Endothelial cell of hepatic sinusoid (primary cell): Measurements from ENCODE around the gene RPAP2.
"Not testable (repeated sequence)": the region's sequence is repeated elsewhere in the genome, so short reads cannot be mapped to it uniquely, and the experiment has no call there.

Experiments used
- in situ Hi-C: cut with HindIII; loops from 2 replicates; pipeline ENCODE4 v1.10.0; 2017; ENCODE audit warnings: low sequenced_read_pairs

RPAP2 gene

DNA sequence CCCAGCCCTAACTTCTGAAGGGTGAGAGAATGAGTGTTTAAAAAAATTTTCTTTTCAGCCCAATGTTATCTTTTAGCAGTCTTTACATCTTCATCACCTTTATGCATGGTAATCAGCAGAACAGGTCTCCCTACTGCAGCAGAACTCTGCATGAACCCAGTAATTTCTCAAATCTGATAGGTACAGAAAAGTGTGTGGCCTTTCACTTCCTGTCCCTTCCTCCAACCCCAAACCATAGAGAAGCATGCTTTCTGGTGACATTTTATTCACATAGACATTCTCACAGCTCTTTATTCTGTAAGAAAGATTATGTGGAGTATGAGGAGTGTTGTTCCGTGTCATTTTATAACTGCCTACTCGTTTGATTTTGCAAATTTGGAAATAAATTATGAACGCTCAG, 68.6 kb downstream of the RPAP2 start:
- in situ Hi-C loops: no loop called here

- in situ Hi-C loops: no loop called here
Observed at GRCh38 chr1:92372164-92372563, 73.3 kb downstream of the RPAP2 start.

DNA sequence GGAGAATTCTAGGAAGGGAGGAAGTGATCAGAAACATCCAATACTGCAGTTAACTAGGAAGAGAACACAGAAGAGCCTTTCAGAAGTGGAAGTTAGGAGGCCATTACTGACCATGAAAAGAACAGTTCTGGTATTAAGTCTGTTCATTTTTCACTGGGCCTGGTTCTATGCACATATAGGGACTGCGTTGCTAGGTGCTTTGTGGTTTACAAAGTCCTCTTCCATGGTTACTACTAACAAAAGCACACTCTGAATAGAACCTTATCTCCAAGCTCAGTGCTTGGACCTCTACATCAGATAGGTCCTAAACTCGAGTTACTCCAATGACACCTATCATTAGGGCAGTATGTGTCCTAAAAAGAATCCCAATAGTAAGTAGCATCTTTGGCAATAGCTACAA, 75.4 kb downstream of the RPAP2 start:
- in situ Hi-C loops: no loop called here

DNA sequence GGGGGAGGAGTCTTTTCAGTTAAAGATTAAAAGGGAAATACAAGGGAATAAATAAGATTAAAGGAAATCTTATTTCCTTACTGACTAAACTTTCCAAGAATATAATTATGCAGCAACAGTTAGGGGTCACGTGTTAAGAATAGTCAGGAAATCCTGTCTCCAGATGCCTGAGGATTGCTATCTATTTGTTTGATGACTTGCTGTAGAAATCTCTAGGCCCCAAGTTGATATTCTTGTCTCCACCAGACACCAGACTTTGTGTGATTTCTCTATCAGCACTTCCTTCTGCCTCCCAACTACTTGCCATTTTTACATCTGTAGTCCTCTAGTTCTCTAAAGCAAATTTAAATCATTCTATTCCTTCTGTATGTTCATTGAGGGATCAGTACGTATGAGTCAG, 77.5 kb downstream of the RPAP2 start:
- in situ Hi-C loops: no loop called here

- in situ Hi-C loops: not testable (repeated sequence)
Observed at GRCh38 chr1:92377991-92378390, 79.1 kb downstream of the RPAP2 start.

DNA sequence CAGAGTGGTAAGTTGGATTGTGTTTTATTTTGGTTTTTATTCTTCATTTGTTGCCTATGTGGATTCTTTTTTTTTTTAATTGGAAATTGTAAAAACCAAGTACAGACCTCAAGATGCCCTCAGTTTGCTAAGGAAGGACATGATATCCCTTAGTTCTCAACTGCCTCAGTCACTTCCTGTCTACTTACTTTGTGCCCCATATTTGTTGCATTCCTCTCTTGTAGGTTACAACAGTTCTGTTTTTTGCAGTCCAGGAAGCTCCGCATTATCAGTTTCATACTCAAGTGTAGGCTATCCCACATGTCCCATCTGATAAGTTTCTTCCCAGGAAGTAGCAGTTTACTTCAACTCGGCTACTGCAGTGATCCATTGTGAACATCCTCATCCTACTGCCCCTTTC, 82.0 kb downstream of the RPAP2 start:
- in situ Hi-C loops: no loop called here

DNA sequence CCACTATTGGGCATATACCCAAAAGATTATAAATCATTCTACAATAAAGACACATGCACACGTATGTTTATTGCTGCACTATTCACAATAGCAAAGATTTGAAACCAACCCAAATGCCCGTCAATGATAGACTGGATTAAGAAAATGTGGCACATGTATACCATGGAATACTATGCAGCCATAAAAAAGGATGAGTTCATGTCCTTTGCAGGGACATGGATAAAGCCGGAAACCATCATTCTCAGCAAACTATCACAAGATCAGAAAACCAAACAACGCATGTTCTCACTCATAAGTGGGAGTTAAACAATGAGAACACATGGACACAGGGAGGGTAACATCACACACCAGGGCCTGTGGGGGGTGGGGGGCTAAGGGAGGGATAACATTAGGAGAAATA, 95.1 kb downstream of the RPAP2 start:
- in situ Hi-C loops: not testable (repeated sequence)

DNA sequence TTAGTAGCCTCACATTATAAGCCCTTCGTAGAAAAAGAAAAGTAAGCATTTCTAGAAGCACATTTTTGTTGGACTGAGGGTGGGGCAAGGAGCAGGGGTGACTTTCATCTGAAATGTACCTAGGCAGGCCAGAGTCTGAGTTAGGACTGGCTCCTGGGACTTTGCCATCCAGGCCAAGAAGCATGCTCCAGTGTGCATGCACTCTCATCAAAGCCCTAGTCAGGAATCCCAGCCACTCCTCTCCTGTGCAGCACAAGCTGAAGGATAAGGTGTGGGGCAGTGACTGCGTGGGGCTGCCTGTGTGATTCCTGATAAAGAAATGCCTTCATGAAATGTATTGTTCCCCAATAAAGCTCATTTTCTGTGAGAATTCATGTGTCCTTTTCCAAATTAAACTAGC, 99.7 kb downstream of the RPAP2 start:
- in situ Hi-C loops: no loop called here

DNA sequence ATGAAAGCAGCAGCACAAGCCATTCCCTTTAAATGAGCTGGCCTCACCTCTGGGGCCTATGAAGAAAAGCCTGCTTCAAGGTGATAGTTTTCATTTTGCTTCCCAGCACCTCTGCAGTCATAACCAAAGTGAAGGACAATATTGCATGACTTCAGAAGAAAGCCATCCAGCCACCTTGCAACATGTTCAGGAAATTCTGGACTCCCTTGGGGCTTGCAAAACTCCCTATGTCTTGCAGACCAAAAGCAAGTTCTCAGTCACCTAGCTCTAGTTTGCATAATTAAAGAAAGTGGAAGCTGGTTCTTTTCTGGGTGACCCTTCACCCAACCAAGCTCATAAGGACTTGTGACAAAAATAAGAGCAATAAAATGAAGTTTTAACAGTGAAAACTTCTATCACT, 100.2 kb downstream of the RPAP2 start:
- in situ Hi-C loops: no loop called here

- in situ Hi-C loops: no loop called here
Observed at GRCh38 chr1:92404661-92405060, 105.8 kb downstream of the RPAP2 start.

DNA sequence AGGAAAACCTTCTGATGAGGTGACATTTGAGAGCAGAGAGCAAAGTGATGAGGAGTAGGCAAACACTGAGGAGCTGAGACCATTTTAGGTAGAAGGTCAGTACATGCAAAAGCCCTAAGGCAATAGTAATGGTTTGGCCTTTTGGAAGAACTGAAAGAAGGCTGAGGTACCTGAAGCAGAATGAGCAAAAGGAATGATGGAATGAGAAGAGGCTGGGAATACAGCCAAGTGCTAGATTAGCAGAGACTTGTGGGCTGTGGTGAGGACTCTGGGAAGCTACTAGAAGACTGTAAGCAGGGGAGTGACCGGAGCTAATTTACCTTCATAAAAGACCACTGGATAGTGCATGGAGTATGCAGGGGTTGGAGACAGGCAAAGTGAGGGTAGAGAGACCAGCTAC, 110.0 kb downstream of the RPAP2 start:
- in situ Hi-C loops: no loop called here

DNA sequence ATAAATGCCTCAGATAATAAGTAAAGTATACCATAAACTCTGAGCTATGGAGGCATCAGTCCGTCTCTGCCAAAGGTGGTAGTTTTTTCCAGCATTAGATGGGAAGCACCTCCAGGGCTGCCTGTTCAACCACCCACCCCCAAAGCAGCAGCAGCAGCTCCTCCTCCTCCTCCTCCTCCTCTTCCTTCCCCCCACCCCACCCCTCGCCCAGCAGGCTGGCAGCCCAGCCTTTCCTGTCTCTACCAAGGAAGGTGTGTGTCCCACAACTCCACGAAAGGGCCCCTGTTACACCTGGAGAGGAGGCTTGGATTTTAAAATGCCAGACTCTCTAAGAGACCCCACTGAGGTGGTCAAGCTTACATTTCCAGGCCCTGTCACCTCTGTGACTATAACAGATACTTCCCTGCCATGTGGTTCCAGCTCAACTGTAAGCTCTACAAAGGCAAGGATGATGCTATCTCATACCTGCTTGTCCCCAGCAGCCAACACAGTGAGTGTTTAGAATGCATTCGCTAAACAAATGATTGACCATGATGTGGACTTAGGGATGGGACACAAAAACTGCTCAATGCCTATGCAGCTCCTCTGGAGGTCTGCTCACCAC, 111.2 kb downstream of the RPAP2 start:
- in situ Hi-C loops: no loop called here

DNA sequence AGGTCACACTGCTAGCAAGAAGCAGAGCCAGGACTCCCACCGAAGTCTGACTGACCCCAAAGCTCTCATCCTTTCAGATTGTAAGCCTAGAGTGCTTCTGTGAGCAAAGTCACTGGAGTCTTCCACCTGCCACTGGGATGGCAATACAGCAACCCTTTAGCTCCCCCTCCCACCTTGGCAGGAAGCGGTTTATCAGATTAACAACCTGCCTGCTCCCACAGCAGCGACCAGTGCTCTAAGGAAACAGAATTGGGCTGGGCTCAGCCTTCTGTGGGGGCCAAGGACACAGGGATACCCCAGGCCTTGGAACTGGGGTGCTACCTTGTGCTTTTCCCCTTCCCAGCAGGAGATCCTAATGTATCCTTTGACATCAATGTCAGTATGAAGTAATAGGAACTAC, 111.8 kb downstream of the RPAP2 start:
- in situ Hi-C loops: no loop called here

- in situ Hi-C loops: no loop called here
Observed at GRCh38 chr1:92411511-92411910, 112.7 kb downstream of the RPAP2 start.

GRCh38 chr1:92419642-92420041, 120.8 kb downstream of the RPAP2 start:
- in situ Hi-C loops: loop anchor here (5.0 kb wide), 1 partner anchor 67 kb away; no protein-coding TSS in a partner anchor

DNA sequence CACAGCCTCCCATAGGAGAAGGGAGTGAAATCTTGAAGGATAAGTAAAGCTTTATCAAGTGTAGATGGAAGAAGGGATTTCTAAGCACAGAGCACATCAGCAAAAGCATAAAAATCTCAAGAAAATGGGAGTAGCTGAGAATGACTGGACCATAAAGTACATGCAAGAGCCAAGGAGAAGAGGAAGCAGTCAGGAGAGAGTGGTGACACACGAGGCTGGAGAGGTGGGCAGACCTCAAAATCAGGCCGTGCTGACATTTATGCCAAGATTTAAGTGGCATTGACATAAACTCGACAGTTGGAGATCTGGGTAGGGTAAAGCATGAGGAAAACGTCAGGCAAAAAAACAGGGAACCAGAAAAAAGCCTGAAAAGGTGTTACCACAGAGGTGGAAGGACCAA, 125.5 kb downstream of the RPAP2 start:
- in situ Hi-C loops: loop anchor here (5.0 kb wide), 1 partner anchor 72 kb away; no protein-coding TSS in a partner anchor

DNA sequence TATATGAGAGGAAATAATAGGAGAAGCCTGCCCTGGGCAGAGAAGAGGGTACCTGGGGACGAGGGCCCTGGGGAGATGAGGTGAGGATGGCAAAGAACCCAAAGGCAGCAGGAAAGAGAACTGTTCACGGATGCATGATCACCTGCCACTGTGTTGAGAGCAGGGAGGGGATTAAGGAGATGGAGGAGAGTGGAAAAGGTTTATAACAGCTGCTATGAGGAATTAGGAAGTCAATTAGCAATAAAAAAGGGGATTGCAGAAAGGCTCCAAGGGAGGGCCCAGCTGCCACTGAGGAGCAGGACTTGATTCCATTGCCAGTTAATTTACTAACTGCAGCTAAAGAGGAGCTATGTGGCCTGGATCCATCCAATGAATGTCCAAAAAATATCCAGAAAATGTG, 126.8 kb downstream of the RPAP2 start:
- in situ Hi-C loops: no loop called here

DNA sequence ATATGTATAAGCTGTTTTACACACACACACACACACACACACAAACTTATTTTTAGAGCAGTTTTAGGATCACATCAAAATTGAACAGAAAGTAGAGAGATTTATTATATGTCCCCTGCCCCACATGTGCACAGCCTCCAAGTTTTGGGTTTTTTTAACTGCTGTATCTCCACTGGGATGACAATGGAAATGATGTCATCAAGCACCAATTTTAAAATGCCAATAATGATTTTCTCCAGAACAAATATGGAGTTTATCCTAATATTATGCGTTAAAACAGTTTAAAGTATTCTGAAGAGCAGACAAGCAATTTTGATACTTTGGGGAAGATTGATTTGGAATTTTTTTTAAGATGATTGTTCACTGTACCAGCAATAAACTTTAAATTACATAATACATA, 131.2 kb downstream of the RPAP2 start:
- in situ Hi-C loops: no loop called here

DNA sequence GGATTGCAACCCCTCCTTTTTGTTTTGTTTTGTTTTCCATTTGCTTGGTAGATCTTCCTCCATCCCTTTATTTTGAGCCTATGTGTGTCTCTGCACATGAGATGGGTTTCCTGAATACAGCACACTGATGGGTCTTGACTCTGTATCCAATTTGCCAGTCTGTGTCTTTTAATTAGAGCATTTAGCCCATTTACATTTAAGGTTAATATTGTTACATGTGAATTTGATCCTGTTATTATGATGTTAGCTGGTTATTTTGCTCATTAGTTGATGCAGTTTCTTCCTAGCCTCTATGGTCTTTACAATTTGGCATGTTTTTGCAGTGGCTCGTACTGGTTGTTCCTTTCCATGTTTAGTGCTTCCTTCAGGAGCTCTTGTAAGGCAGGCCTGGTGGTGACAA, 135.7 kb downstream of the RPAP2 start:
- in situ Hi-C loops: not testable (repeated sequence)

DNA sequence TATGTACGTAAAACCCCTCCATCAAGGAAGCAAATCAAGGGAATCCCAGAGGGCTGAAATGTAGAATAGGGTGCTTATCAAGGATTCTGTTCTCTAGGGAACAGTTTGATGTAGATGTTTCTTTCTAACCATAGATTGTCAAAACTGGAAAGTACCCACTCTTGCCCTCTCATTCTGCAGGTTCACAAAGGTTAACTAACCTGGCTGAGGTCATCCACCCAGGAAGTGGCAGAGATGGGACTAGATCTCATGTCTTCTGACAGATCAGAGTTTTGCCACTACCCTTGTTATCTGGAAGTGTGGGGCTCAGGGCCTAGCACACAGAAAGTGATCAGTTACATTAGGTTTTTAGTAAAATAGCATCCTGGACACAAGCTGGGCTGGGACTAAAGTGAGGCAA, 140.4 kb downstream of the RPAP2 start:
- in situ Hi-C loops: no loop called here

DNA sequence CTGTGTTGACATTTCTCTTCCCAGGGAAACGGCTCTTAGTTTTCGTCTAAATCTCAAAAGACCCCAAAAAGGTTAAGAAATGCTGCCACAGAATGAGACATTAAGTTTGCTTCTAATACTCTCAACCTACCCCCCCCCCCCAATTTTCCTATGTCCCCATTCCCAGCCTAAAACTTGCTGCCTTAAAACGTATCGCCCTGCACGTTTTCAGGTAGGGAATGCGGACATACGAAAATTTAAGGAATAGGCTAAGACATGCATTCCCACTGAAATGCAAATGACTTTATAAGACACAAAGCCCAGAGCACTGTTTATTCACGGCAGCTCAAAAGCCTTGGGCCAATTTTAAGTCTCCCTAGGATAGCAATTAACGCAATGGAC, 142.4 kb downstream of the RPAP2 start:
- in situ Hi-C loops: no loop called here

GRCh38 chr1:92441697-92442342, 143.0 kb downstream of the RPAP2 start:
- in situ Hi-C loops: no loop called here

DNA sequence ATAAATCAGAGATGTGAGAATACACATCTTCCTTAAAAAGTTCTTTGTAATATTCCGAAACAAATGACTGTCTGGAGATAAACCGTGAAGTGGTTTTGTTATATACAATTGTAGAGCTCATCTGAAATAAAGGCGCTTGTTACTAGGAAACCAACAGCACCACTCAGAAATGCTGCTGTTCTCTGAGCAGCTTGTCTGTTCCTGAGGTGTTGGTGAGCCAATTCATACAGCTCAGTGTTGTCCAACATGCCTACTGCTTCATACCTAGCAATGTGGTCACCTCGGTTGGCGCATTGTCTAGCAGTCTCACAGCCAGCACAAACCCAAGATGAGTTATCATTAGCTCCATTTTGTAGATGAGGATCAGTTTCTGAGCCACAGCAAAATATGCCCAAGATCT, 143.5 kb downstream of the RPAP2 start:
- in situ Hi-C loops: no loop called here
